IMR-90 (cell line): ENCODE data around the gene PLCD4. TPM values are rescaled to one million over a fixed set of nuclear protein-coding genes. Genes with fewer than 3 reads are reported as not detected.

Source experiments
- ATAC-seq: fragments of 200-7000 bp; cut with Tn5 transposase; 2 replicates; pipeline ENCODE4 v1.9.1; 2020; ENCODE audit warnings: low read depth, mild to moderate bottlenecking, moderate library complexity
- BruUV-seq: library from RNA; stranded (reverse); fragments of 400-500 nt; replicated peaks from 2 replicates; lab custom pipeline; 2021; lab: Mats Ljungman, UMichigan
- CTCF ChIA-PET: fragments of 300-600 bp; formaldehyde crosslinking; extraction: SDS; loops from one replicate; lab custom pipeline; 2021; ENCODE audit warnings: antibody characterized with exemption; lab: Yijun Ruan, JAX
- POLR2A ChIA-PET: fragments of 300-600 bp; sonication (Branson Sonifier 250); formaldehyde crosslinking; loops from one replicate; lab custom pipeline; 2022; ENCODE audit warnings: antibody characterized with exemption; ENCODE audit not compliant: unreplicated experiment; lab: Charles Lee
- DNase-seq: peaks from one replicate; pipeline ENCODE4 v3.0.0; 2013
- H2AFZ ChIP-seq: replicated peaks from 2 replicates; pipeline ENCODE3; 2013; ENCODE audit warnings: low read length, mild to moderate bottlenecking; ENCODE audit not compliant: poor library complexity
- H2AK5ac ChIP-seq: 2 replicates; pipeline ENCODE4 v1.6.1; 2013; ENCODE audit warnings: low read depth, low read length, inconsistent platforms
- H2AK9ac ChIP-seq: replicated peaks from 2 replicates; pipeline ENCODE3; 2013; ENCODE audit warnings: mild to moderate bottlenecking, low read depth, low read length, moderate library complexity; ENCODE audit not compliant: poor library complexity
- H2BK120ac ChIP-seq: 2 replicates; pipeline ENCODE4 v1.6.1; 2013; ENCODE audit warnings: low read depth, low read length, inconsistent platforms
- H2BK15ac ChIP-seq: 3 replicates; pipeline ENCODE4 v1.6.1; 2013; ENCODE audit warnings: low read depth, low read length, inconsistent platforms
- H2BK20ac ChIP-seq: 2 replicates; pipeline ENCODE4 v1.6.1; 2013; ENCODE audit warnings: low read depth, mild to moderate bottlenecking, inconsistent platforms, low read length, moderate library complexity
- H2BK5ac ChIP-seq: 2 replicates; pipeline ENCODE4 v1.6.1; 2013; ENCODE audit warnings: mild to moderate bottlenecking, low read depth, low read length, inconsistent platforms; ENCODE audit not compliant: poor library complexity, severe bottlenecking
- H3K14ac ChIP-seq: replicated peaks from 2 replicates; pipeline ENCODE4 v1.6.1; 2013; ENCODE audit warnings: low read depth, low read length, inconsistent platforms
- H3K18ac ChIP-seq: 2 replicates; pipeline ENCODE4 v1.6.1; 2013; ENCODE audit warnings: low read depth, low read length, control low read depth
- H3K23ac ChIP-seq: 2 replicates; pipeline ENCODE4 v1.6.1; 2013; ENCODE audit warnings: low read depth, low read length, inconsistent platforms
- H3K27ac ChIP-seq: 2 replicates; pipeline ENCODE4 v1.5.1; 2013; ENCODE audit warnings: mild to moderate bottlenecking, control low read depth, low read length; ENCODE audit not compliant: insufficient read depth
- H3K27me3 ChIP-seq: 2 replicates; pipeline ENCODE4 v1.6.1; 2013; ENCODE audit warnings: low read length; ENCODE audit not compliant: control insufficient read depth, insufficient read depth
- H3K36me3 ChIP-seq: 2 replicates; pipeline ENCODE4 v1.6.1; 2013; ENCODE audit warnings: low read length, mixed read lengths; ENCODE audit not compliant: control insufficient read depth, insufficient read depth
- H3K4ac ChIP-seq: 2 replicates; pipeline ENCODE4 v1.6.1; 2013; ENCODE audit warnings: low read depth, low read length, inconsistent platforms
- H3K4me1 ChIP-seq: 2 replicates; pipeline ENCODE4 v1.6.1; 2013; ENCODE audit warnings: low read length, mixed read lengths; ENCODE audit not compliant: control insufficient read depth, insufficient read depth
- H3K4me2 ChIP-seq: 2 replicates; pipeline ENCODE4 v1.6.1; 2013; ENCODE audit warnings: low read depth, mild to moderate bottlenecking, control low read depth, low read length, moderate library complexity
- H3K4me3 ChIP-seq: 2 replicates; pipeline ENCODE4 v1.5.1; 2013; ENCODE audit warnings: low read depth, mild to moderate bottlenecking, control low read depth, low read length, moderate library complexity; ENCODE audit not compliant: insufficient read depth
- H3K56ac ChIP-seq: 2 replicates; pipeline ENCODE4 v1.6.1; 2013; ENCODE audit warnings: low read length, inconsistent platforms; ENCODE audit not compliant: insufficient read depth; ENCODE audit errors: extremely low read depth
- H3K79me1 ChIP-seq, 2 experiments: 2 replicates each; pipeline ENCODE4 v1.6.1; 2013; ENCODE audit warnings: low read length in 2 of 2, inconsistent platforms in 1 of 2, low read depth in 1 of 2
- H3K9ac ChIP-seq: 2 replicates; pipeline ENCODE4 v1.6.1; 2013; ENCODE audit warnings: low read depth, low read length, control low read depth
- H3K9me1 ChIP-seq: 2 replicates; pipeline ENCODE4 v1.6.1; 2013; ENCODE audit warnings: low read length, inconsistent platforms; ENCODE audit not compliant: insufficient read depth
- H3K9me3 ChIP-seq: 2 replicates; pipeline ENCODE4 v1.6.1; 2013; ENCODE audit warnings: low read length; ENCODE audit not compliant: control insufficient read depth, insufficient read depth
- H4K20me1 ChIP-seq: 2 replicates; pipeline ENCODE4 v1.6.1; 2013; ENCODE audit warnings: low read length, inconsistent platforms; ENCODE audit not compliant: insufficient read depth
- H4K5ac ChIP-seq: 2 replicates; pipeline ENCODE4 v1.6.1; 2013; ENCODE audit warnings: mild to moderate bottlenecking, low read depth, low read length, control low read depth
- H4K8ac ChIP-seq, 2 experiments: 2 replicates each; pipeline ENCODE4 v1.6.1; 2013; ENCODE audit warnings: low read depth in 2 of 2, low read length in 2 of 2, control low read depth in 1 of 2, inconsistent platforms in 1 of 2
- H4K91ac ChIP-seq: 2 replicates; pipeline ENCODE4 v1.6.1; 2013; ENCODE audit warnings: low read depth, low read length, inconsistent platforms; ENCODE audit not compliant: insufficient read depth
- CEBPB ChIP-seq: IDR thresholded peaks from 2 replicates; pipeline ENCODE4 v1.6.1; 2012; ENCODE audit warnings: low read depth, low read length, improper control_type of control experiment
- FOS ChIP-seq: fragments of 150-350 bp; IDR thresholded peaks from 2 replicates; pipeline ENCODE4 v1.6.1; 2016; ENCODE audit warnings: low read depth, low read length
- MAZ ChIP-seq: IDR thresholded peaks from 2 replicates; pipeline ENCODE4 v1.6.1; 2012; ENCODE audit warnings: low read depth, mild to moderate bottlenecking, low read length, improper control_type of control experiment, moderate library complexity, borderline replicate concordance
- MXI1 ChIP-seq: IDR thresholded peaks from 2 replicates; pipeline ENCODE4 v1.6.1; 2012; ENCODE audit warnings: low read depth, mild to moderate bottlenecking, low read length, moderate library complexity, borderline replicate concordance
- POLR2A ChIP-seq: IDR thresholded peaks from 2 replicates; pipeline ENCODE4 v1.6.1; 2012; ENCODE audit warnings: mild to moderate bottlenecking, low read depth, low read length
- RAD21 ChIP-seq: IDR thresholded peaks from 2 replicates; pipeline ENCODE4 v1.6.1; 2012; ENCODE audit warnings: low read length, improper control_type of control experiment
- RCOR1 ChIP-seq: IDR thresholded peaks from 2 replicates; pipeline ENCODE4 v1.6.1; 2012; ENCODE audit warnings: mild to moderate bottlenecking, low read length, improper control_type of control experiment; ENCODE audit not compliant: insufficient replicate concordance
- RFX5 ChIP-seq: IDR thresholded peaks from 2 replicates; pipeline ENCODE4 v1.8.0; 2012; ENCODE audit warnings: low read depth, mild to moderate bottlenecking, low read length, moderate library complexity
- SMC3 ChIP-seq: fragments of 150-350 bp; IDR thresholded peaks from 2 replicates; pipeline ENCODE4 v1.6.1; 2016; ENCODE audit warnings: low read depth, mild to moderate bottlenecking, antibody characterized with exemption, low read length, moderate library complexity
- WGBS, 2 experiments: methylation state at CpG; one replicate each; pipeline versions ENCODE4 v1.1.5 to v1.1.7; 2013; ENCODE audit warnings: missing lambda C conversion rate in 2 of 2; ENCODE audit not compliant: insufficient read length in 1 of 2; ENCODE audit errors: extremely low coverage in 2 of 2; 5-methylcytosine and 5-hydroxymethylcytosine counted together
- dilution Hi-C: fragments of 300-500 bp; cut with HindIII; formaldehyde crosslinking; loops from one replicate; pipeline ENCODE4 v1.14.3; 2018; ENCODE audit warnings: low sequenced_read_pairs; ENCODE audit not compliant: unreplicated experiment
- in situ Hi-C: fragments of 300-500 bp; cut with MboI; formaldehyde crosslinking; loops from 3 replicates; pipeline ENCODE4 v1.14.3; 2019; ENCODE audit warnings: low sequenced_read_pairs, inconsistent platforms, mixed read lengths
- intact Hi-C: fragments of 100-400 bp; cut with micrococcal nuclease; formaldehyde crosslinking; loops from 2 replicates; pipeline ENCODE4 v1.10.0; 2022
- polyA plus RNA-seq, 3 experiments: library from polyadenylated mRNA; depleted of rRNA; stranded (reverse); fragments of >200 nt; gene quantifications; 2 replicates each; pipeline ENCODE4 v1.2.3, GENCODE V29; 2012; ENCODE audit warnings: low replicate concordance in 1 of 3
- total RNA-seq: library from RNA; depleted of rRNA; stranded (reverse); fragments of >200 nt; gene quantifications from 2 replicates; pipeline ENCODE4 v1.2.3, GENCODE V29; 2012

PLCD4 gene
- total and polyA plus RNA-seq, 2 of the 4 experiments (the other 2 are of a cell fraction): 1.9 to 2.0 TPM

DNA sequence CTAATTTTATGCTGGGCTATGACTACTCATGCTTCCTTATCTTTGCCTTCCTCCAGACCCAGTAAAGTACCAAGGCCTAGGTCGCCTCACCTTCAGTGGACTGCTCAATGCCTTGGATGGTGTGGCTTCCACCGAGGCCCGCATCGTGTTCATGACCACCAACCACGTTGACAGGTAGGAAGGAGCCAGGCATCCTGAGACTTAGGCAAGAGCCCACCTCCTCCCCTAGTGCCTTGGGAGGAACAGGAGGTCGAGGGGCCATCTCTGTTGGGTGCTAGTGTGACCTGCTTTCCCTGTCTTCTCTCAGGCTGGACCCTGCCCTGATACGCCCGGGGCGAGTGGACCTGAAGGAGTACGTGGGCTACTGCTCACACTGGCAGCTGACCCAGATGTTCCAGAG, 55.1 kb downstream of the PLCD4 start:
- H3K79me1 ChIP-seq: peaks cover 30 to 35% of the 10 kb centered on the region in 2 experiments
- H3K9me1 ChIP-seq: peaks cover 8% of the 10 kb centered on the region; the same call in 1 of the 2 replicates
- no peak overlapping the region for H3K18ac ChIP-seq
- DNase-seq (no peak), ATAC-seq (no peak)
- POLR2A ChIA-PET: no interaction called here
- H3K4me1 ChIP-seq: peaks cover 3% of the 10 kb centered on the region; the same call in 1 of the 2 replicates
- H3K36me3 ChIP-seq: peaks cover 53% of the 10 kb centered on the region
- no peak overlapping the region for H3K4me2 ChIP-seq
- no peak overlapping the region for H4K5ac ChIP-seq
- H2AFZ ChIP-seq: no peak overlapping the region
- no peak overlapping the region for H2BK5ac ChIP-seq
- no peak overlapping the region for H3K14ac ChIP-seq
- dilution Hi-C loops (no loop called here), in situ Hi-C loops (no loop called here), intact Hi-C loops (no loop called here)
- TF ChIP-seq CEBPB: no peak
- TF ChIP-seq FOS: no peak
- no peak for TF ChIP-seq MAZ
- TF ChIP-seq MXI1: no peak
- TF ChIP-seq RCOR1: no peak
- TF ChIP-seq POLR2A: no peak
- TF ChIP-seq RFX5: no peak
- no peak for TF ChIP-seq SMC3
- no peak for TF ChIP-seq RAD21
- no peaks in the 10 kb centered on the region for H3K27me3 ChIP-seq
- H3K4me3 ChIP-seq: no peak overlapping the region
- no TSS peak for BruUV-seq
- CTCF ChIA-PET: no interaction called here
- no peak overlapping the region for H3K23ac ChIP-seq
- no peak overlapping the region for H3K27ac ChIP-seq
- H4K20me1 ChIP-seq: no peaks in the 10 kb centered on the region
- H4K91ac ChIP-seq: no peak overlapping the region
- WGBS, 2 experiments: 100% methylated on average over 5 of the region's 10 CpGs; no CpG with 5 or more reads in 1 of the 2 experiments
- no peak overlapping the region for H2BK120ac ChIP-seq
- no peak overlapping the region for H3K9ac ChIP-seq
- H2BK20ac ChIP-seq: no peak overlapping the region
- H3K56ac ChIP-seq: no peak overlapping the region
- H2BK15ac ChIP-seq: no peak overlapping the region
- no peak overlapping the region for H2AK5ac ChIP-seq
- H3K9me3 ChIP-seq: no peaks in the 10 kb centered on the region
- H2AK9ac ChIP-seq: no peak overlapping the region
- no peak overlapping the region for H4K8ac ChIP-seq
- no peak overlapping the region for H3K4ac ChIP-seq
